22Rv1 (cell line): ENCODE measurements around the gene GNAL.

Source experiments
- ZFX ChIP-seq: fragments of 450-650 bp; IDR thresholded peaks from 2 replicates; pipeline ENCODE4 v1.6.1; 2017; ENCODE audit warnings: antibody characterized with exemption, borderline replicate concordance
- TF ChIP-seq, protein P1 (sequence below): fragments of 450-650 bp; IDR thresholded peaks from 2 replicates; pipeline ENCODE4 v1.5.1; 2017; ENCODE audit warnings: mild to moderate bottlenecking

DNA sequence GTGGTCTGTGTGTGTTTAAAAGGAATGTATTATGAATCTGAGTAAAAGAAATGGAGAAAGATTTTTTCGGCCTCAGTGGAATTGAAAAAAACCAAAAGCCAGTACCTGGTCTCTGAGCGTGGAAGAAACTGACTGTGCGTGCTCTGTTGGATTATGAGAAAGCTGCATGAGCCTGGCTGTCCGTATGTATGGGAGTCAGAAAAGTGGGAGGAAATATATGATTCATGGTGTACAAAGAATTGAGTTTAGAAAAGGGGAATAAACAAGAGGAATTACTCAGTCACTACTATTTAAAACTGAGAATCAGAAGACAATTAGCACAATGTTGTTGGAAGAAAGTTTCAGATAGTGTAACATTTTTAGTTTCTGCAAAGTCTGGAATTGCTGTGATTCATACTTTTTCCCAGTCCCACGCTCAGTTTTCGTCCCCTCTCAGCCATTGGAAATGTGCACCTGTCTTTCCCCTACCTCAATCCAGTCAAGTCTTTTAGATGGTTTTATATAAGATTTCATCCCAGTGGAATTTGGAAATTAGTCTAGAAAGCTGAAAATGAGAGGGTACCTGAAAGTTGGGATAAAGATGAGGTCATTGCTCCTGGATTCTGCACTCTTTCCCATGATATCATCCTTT lies 95.7 kb downstream of the GNAL start:
- TF ChIP-seq, protein P1, sequence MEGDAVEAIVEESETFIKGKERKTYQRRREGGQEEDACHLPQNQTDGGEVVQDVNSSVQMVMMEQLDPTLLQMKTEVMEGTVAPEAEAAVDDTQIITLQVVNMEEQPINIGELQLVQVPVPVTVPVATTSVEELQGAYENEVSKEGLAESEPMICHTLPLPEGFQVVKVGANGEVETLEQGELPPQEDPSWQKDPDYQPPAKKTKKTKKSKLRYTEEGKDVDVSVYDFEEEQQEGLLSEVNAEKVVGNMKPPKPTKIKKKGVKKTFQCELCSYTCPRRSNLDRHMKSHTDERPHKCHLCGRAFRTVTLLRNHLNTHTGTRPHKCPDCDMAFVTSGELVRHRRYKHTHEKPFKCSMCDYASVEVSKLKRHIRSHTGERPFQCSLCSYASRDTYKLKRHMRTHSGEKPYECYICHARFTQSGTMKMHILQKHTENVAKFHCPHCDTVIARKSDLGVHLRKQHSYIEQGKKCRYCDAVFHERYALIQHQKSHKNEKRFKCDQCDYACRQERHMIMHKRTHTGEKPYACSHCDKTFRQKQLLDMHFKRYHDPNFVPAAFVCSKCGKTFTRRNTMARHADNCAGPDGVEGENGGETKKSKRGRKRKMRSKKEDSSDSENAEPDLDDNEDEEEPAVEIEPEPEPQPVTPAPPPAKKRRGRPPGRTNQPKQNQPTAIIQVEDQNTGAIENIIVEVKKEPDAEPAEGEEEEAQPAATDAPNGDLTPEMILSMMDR: no peak
- TF ChIP-seq ZFX: no peak
